Measurements from ENCODE around the gene PTPRN2. TPM values are rescaled to one million over a fixed set of nuclear protein-coding genes. Genes with fewer than 3 reads are reported as not detected.

Gene PTPRN2
- total and polyA plus RNA-seq, 2 experiments from 2014 or later: 0.28 TPM; not detected in 1

DNA sequence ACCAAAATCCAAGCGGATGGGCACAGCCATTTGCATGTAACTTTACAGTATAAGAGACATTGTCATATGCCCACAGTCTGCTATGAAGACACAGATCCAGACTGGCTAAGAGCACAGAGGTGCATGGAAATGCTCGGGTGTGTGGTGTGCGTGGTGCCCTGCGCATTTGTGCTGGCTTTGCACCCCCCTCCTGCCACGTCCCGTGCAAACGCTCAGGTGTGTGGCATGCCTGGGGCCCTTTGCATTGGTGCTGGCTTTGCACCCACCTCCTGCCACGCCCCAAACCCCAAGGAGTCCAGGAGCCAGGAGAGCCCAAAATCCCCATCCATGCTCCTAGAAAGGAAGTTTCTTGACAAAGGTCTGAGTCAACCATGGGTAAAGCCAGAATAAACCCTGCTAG lies 306.2 kb downstream of the PTPRN2 start:
- Histone ChIP-seq H3K27me3 (no peaks in the 10 kb centered on the region), H3K27ac (no peak overlapping the region), H3K9me3 (ENCODE audit: low read depth) (no peaks in the 10 kb centered on the region), H3K4me3 (no peak overlapping the region), H3K4me1 (ENCODE audit: low read depth) (no peaks in the 10 kb centered on the region), H3K36me3 (no peaks in the 10 kb centered on the region)
- TF ChIP-seq, protein P1, sequence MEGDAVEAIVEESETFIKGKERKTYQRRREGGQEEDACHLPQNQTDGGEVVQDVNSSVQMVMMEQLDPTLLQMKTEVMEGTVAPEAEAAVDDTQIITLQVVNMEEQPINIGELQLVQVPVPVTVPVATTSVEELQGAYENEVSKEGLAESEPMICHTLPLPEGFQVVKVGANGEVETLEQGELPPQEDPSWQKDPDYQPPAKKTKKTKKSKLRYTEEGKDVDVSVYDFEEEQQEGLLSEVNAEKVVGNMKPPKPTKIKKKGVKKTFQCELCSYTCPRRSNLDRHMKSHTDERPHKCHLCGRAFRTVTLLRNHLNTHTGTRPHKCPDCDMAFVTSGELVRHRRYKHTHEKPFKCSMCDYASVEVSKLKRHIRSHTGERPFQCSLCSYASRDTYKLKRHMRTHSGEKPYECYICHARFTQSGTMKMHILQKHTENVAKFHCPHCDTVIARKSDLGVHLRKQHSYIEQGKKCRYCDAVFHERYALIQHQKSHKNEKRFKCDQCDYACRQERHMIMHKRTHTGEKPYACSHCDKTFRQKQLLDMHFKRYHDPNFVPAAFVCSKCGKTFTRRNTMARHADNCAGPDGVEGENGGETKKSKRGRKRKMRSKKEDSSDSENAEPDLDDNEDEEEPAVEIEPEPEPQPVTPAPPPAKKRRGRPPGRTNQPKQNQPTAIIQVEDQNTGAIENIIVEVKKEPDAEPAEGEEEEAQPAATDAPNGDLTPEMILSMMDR (IDR thresholded peaks at IDR 0.05; ENCODE audit: low read depth, low read length): no peak
- DNase-seq (ENCODE audit: low read depth in 1 of 2, low spot score in 1 of 2): no peak

DNA sequence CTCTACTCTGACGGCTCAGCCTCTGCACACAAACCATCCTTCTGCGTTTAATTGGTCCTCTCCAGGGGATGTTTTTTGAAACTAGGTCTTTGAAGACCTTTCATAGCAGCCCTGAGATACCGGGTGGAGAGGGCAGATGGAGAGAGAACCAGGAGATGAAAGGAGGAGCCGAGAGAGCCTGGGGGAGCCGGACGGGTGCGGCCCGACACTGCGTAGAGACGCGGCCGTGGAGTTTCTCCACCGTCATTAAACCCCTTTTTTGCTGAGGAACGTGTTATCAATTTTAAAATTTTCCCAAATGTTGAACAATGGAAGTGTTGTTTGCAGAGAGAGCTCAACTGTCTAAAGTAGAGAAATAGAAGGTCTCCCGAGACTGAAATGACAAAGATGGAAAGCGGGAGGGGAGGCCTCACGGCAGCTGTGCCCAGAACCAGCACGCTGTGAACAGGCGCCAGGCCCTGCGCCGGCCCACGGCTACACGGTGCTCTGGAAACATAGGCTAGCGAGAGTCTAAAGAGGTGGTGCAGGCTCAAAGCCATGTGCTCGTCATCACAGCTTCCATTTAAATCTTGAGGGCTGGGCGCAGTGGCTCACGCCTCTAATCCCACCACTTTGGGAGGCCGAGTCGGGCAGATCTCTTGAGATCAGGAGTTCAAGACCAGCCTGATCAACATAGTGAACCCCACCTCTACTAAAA lies 307.0 kb downstream of the PTPRN2 start:
- TF ChIP-seq, protein P1 (IDR thresholded peaks at IDR 0.05; ENCODE audit: low read depth, low read length): no peak
- H3K36me3 ChIP-seq: no peaks in the 10 kb centered on the region
- H3K9me3 ChIP-seq (ENCODE audit: low read depth): no peaks in the 10 kb centered on the region
- H3K4me3 ChIP-seq: no peak overlapping the region
- no peaks in the 10 kb centered on the region for H3K27me3 ChIP-seq
- no peaks in the 10 kb centered on the region for H3K4me1 ChIP-seq (ENCODE audit: low read depth)
- DNase-seq (ENCODE audit: low read depth in 1 of 2, low spot score in 1 of 2): no peak
- no peak overlapping the region for H3K27ac ChIP-seq

DNA sequence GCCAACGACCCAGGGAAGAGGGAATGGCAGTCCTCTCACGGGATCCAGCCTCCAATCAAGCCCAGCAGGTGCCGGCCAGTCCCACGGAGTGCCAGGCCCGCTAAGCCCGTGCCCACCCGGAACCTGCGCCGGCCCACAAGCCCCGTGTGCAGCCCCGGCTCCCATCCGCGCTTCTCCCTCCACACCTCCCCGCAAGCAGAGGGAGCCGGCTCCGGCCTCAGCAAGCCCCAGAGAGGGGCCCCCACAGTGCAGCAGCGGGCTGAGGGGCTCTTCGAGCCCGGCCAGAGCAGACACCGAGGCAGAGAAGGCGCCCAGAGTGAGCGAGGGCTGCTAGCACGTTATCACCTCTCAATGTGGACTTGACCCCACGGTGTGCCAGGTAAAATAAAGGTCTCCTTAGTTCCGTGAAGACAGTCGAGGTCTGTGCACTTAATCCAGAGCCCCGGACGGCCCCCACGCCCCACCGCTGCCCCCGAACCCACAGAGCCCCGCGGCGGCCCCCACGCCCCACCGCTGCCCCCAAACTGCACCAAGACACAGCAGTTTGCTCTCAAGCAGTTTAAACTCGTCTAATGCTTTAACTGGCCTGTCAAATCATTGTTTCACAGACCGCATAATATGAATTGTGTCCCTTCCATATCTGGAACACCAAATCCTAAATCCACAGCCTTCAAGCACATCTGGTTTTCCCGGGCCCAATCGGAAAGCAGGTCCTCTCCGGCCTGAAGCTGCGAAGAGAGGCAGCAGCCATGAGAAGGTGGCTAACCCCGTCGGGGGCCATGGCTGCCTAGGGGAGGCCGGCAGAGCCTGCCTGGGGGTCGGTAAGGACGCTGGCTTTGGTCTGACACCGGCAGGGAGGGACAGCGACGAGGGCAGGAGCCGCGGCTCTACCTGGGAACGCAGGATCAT lies 307.8 kb downstream of the PTPRN2 start:
- no peaks in the 10 kb centered on the region for H3K9me3 ChIP-seq (ENCODE audit: low read depth)
- no peak for DNase-seq (ENCODE audit: low read depth in 1 of 2, low spot score in 1 of 2)
- no peak overlapping the region for H3K4me3 ChIP-seq
- no peaks in the 10 kb centered on the region for H3K36me3 ChIP-seq
- H3K4me1 ChIP-seq (ENCODE audit: low read depth): no peaks in the 10 kb centered on the region
- H3K27me3 ChIP-seq: no peaks in the 10 kb centered on the region
- no peak overlapping the region for H3K27ac ChIP-seq
- TF ChIP-seq, protein P1 (IDR thresholded peaks at IDR 0.05; ENCODE audit: low read depth, low read length): no peak

DNA sequence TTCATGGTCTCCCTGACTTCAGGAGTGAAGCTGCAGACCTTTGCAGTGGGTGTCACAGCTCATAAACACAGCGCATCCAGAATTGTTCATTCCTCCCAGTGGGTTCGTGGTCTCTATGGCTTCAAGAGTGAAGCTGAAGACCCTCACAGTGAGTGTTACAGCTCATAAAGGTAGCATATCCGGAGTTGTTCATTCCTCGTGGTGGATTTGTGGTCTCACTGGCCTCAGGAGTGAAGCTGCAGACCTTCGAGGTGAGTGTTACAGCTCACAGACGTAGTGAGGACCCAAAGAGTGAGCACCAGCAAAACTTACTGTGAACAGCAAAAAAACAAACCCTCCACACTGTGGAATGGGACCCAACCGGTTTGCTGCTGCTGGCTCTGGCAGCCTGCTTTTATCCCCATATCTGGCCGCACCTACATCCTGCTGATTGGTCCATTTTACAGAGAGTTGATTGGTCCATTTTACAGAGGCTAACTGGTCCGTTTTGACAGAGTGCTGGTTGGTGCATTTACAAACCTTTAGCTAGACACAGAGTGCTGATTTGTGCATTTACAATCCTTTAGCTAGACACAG lies 308.8 kb downstream of the PTPRN2 start:
- DNase-seq (ENCODE audit: low read depth in 1 of 2, low spot score in 1 of 2): no peak
- H3K36me3 ChIP-seq: no peaks in the 10 kb centered on the region

More for the DNA sequence above, 308.8 kb downstream of the PTPRN2 start:
- TF ChIP-seq, protein P1 (IDR thresholded peaks at IDR 0.05; ENCODE audit: low read depth, low read length): no peak
- Histone ChIP-seq H3K27ac (no peak overlapping the region), H3K4me1 (ENCODE audit: low read depth) (no peaks in the 10 kb centered on the region), H3K27me3 (no peaks in the 10 kb centered on the region), H3K4me3 (no peak overlapping the region), H3K9me3 (ENCODE audit: low read depth) (no peaks in the 10 kb centered on the region)

Measured in cardiac muscle cell (in vitro differentiated cells and primary cell).